HCEC 1CT (cell line): ENCODE results near the gene XYLB.
"Not testable (repeated sequence)": the region's sequence is repeated elsewhere in the genome, so short reads cannot be mapped to it uniquely, and the experiment has no call there.

Source experiments
- DNase-seq: peaks from one replicate; pipeline ENCODE4 v3.0.0-alpha.2; 2017

Gene XYLB

GRCh38 chr3:38346587-38347410 lies at the start of gene XYLB:
Gene XYLB, plus strand, starts transcription at chr3:38346785. Its CDS starts 84 bp downstream, at chr3:38346869.
- peak; percentile 84 for DNase-seq

GRCh38 chr3:38297053-38297452 lies 49.5 kb upstream of the XYLB start:
- not testable (repeated sequence) for DNase-seq

GRCh38 chr3:38297537-38297936 lies 49.0 kb upstream of the XYLB start:
- DNase-seq = no peak

DNA sequence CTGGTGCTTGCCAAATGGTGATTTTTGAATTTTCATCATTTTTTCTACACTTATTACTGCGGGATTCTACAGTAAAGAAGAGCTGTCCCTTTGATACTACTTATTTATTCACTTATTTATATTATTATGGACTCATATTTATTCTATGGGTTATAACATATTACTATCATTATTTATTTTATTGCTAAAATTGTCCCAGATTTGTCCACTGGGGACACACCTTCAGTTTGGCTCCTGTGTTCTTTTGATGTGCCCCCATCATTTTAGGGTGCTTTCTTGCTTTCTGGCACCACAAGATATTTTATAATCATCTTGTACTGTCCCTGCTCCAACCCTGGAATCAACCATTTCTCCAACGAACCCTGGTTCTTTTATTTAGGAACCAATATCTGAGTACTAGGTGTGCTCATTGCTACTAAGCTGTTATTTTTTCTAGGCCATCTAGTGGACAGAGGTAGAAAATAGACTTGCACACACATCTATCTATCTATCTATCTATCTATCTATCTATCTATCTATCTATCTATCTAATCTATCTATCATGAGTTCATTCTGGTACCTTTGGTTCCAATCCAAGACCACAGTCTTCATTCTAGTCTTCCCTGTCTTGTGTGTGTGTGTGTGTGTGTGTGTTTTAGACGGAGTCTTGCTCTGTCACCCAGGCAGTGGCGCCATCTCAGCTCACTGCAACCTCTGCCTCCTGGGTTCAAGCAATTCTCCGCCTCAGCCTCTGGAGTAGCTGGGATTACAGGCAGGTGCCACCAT lies 48.5 kb upstream of the XYLB start:
- peak; percentile 30 for DNase-seq

- DNase-seq = no peak
Measured at GRCh38 chr3:38306941-38307340, 39.6 kb upstream of the XYLB start.

DNA sequence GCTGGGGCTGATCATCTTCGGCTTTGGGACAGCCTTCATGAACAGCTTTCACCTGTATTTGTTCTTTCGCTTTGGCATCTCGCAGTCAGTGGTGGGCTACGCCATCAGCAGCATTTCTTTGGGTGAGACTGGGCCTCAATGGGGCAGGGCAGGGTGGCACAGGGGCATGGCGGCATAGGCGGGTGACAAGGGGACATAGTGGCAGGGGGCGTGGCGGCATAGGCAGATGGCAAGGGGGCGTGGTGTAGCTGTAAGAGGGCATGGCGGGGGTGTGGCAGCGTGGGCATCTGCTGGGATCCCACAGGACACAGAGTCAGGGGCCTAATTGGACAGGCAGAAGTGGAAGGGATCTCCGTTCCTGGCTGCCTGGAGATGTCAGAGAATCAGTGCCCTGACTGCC lies 39.0 kb upstream of the XYLB start:
- no peak for DNase-seq

- no peak for DNase-seq
Measured at GRCh38 chr3:38308456-38308855, 38.1 kb upstream of the XYLB start.

DNA sequence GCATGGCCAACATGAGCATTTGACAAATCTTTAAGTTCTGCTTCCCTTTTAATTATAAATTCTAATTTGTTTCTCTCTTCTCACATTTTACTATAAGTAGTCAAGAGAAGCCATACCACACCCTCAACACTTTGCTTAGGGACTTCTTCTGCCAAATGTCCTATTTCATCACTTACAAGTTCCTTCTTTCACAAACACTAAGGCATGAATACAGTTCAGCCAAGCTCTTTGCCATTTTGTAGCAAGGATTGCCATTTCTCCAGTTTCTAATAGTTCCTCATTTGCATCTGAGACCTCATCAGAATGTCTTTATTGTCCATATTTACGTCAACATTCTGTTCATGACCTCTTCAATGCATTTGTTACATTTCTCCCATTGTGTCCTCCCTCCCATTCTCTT lies 35.1 kb upstream of the XYLB start:
- no peak for DNase-seq

GRCh38 chr3:38311941-38312340 lies 34.6 kb upstream of the XYLB start:
- DNase-seq = no peak

DNA sequence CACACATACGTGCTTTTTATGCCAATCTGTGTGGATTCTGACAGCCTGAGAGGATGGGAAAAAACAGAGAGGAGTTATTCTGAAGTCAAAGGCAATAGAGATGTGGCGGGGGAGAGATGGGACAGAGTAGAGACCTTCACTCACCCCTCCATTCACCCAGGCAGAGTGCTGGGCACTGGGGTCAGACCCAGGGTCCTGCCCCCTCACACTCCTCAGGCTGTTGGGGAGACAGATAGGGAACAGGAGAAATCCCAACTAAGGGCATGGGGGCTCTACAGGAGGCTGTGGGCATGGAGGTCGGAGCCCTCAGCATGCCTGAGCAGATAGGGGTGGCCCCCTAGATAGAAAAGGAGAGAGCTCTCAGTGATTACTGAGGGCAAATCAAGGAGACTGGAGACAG lies 34.2 kb upstream of the XYLB start:
- DNase-seq = no peak

GRCh38 chr3:38313263-38313662 lies 33.3 kb upstream of the XYLB start:
- no peak for DNase-seq

DNA sequence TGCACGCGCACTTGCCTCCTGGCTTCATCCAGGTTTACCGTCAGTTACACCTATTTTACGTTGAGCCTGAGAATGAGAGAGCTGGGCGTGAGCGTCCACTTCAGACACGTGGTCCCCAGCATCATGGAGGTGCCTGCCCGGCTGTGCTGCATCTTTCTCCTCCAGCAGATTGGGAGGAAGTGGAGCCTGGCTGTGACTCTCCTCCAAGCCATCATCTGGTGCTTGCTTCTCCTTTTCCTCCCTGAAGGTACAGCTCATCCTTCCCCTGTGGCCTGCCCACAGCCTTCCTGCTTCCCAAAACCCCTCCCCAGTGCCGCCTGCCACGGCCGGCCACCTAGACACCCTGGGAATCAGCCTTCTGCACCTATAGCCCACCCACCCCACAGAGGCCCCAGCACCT lies 32.9 kb upstream of the XYLB start:
- no peak for DNase-seq

DNA sequence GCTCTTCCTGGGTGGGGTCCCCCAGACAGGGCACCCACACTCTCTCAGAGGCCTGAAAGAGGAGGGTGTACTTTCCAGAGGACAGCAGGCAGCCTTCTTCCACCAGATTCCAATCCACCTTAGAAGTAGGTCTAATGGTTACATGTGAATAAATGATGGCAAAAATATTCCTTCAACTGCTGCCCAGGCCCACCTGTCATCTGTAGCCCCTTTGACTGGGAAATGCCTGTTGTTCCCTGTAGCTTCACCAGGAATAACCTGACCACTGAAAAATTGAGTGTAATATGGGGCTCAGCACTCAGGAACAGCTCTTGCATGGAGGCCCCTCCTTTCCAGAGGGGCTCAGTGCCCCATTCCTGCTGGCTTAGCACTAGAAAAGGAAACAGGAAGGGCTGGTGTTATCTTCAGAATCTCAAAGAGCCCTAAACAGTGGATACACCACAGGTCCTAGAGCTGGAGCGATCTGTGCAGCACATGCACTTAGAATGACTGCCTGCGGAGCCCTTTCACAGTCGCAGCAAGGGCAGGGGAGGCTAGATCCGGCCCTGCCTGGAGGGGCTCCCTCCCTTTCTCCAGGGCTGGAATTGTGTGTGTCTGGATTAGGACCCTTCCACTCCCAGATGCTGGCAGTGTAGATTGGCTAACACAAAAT lies 32.3 kb upstream of the XYLB start:
- DNase-seq = no peak

DNA sequence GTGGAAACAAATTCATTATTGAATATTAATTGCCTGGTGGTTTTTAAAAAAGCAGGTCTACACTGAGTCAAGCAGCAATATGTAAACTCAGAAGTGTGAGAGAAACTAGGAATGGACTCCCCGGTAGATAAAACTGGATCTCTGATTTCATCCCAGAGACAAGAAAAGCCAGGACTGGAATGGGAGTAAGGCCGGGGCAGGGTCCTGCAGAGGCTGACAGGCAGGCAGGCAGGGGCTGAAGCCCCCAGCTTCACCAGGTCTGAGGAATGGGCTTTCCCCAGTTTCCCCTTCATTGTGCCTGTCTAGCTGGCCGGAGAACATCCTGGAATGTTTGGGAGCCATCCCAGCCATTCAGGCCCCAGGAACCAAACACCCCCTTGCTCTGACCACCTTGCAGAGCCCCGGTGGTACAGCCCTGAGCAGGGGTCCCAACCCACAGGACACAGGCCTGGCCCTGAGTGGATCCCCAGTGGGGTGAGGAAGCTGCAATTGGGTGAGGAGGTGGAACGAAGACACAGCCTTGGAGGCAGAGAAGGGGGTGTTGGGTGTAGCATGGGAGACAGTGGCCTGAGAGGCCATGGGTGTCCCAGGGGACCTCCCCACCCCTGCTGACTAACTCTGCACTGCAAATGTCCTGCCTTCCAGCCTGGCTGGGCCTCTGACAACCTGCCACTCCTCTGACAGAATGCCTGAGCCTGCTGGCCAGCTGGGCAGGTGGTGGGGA lies 31.7 kb upstream of the XYLB start:
- DNase-seq = no peak

- DNase-seq = no peak
Measured at GRCh38 chr3:38315488-38316230, 30.9 kb upstream of the XYLB start.

GRCh38 chr3:38316356-38317191 lies 30.0 kb upstream of the XYLB start:
- DNase-seq = no peak

GRCh38 chr3:38317192-38317759 lies 29.3 kb upstream of the XYLB start:
- no peak for DNase-seq

- no peak for DNase-seq
Measured at GRCh38 chr3:38318766-38319671, 27.6 kb upstream of the XYLB start.

GRCh38 chr3:38320638-38321037 lies 25.9 kb upstream of the XYLB start:
- not testable (repeated sequence) for DNase-seq

- no peak for DNase-seq
Measured at GRCh38 chr3:38323060-38323459, 23.5 kb upstream of the XYLB start.
